Mesenchymal stem cell (in vitro differentiated cells and primary cell): ENCODE results near the gene LYRM9.

Source experiments
- DNase-seq: peaks from one replicate; pipeline ENCODE4 v3.0.0-alpha.2; 2013
- H2AFZ ChIP-seq: one replicate; pipeline ENCODE4 v1.6.1; 2013; ENCODE audit warnings: low read depth, mild to moderate bottlenecking, control low read depth, inconsistent platforms, low read length, moderate library complexity
- H2AK5ac ChIP-seq: 2 replicates; pipeline ENCODE4 v1.6.1; 2013; ENCODE audit warnings: low read length, moderate library complexity, mild to moderate bottlenecking, inconsistent platforms; ENCODE audit not compliant: severe bottlenecking
- H2BK120ac ChIP-seq: one replicate; pipeline ENCODE4 v1.6.1; 2013; ENCODE audit warnings: low read depth, mild to moderate bottlenecking, inconsistent platforms, low read length, moderate library complexity
- H2BK12ac ChIP-seq, 2 experiments: one replicate each; pipeline ENCODE4 v1.6.1; 2013; ENCODE audit warnings: inconsistent platforms in 2 of 2, low read length in 2 of 2, mild to moderate bottlenecking in 2 of 2, moderate library complexity in 2 of 2, control low read depth in 1 of 2
- H2BK15ac ChIP-seq: one replicate; pipeline ENCODE4 v1.6.1; 2013; ENCODE audit warnings: mild to moderate bottlenecking, low read depth, inconsistent platforms; ENCODE audit not compliant: poor library complexity, severe bottlenecking
- H2BK5ac ChIP-seq: 2 replicates; pipeline ENCODE4 v1.6.1; 2013; ENCODE audit warnings: low read depth, mild to moderate bottlenecking, low read length, control low read depth, inconsistent platforms; ENCODE audit not compliant: poor library complexity, severe bottlenecking
- H3K14ac ChIP-seq, 2 experiments: one replicate each; pipeline ENCODE4 v1.6.1; 2013; ENCODE audit warnings: inconsistent platforms in 2 of 2, low read length in 2 of 2, control low read depth in 1 of 2, mild to moderate bottlenecking in 1 of 2, moderate library complexity in 1 of 2
- H3K18ac ChIP-seq, 2 experiments: one replicate each; pipeline ENCODE4 v1.6.1; 2013; ENCODE audit warnings: inconsistent platforms in 2 of 2, low read length in 2 of 2, control low read depth in 1 of 2, low read depth in 1 of 2, mild to moderate bottlenecking in 1 of 2
- H3K23ac ChIP-seq, 2 experiments: one replicate each; pipeline ENCODE4 v1.6.1; 2013; ENCODE audit warnings: inconsistent platforms in 2 of 2, low read length in 2 of 2, mild to moderate bottlenecking in 2 of 2, moderate library complexity in 2 of 2, control low read depth in 1 of 2
- H3K27ac ChIP-seq: 2 replicates; pipeline ENCODE4 v1.5.1; 2013; ENCODE audit warnings: mild to moderate bottlenecking, moderate library complexity, low read length, control low read depth, inconsistent platforms; ENCODE audit not compliant: poor library complexity, severe bottlenecking
- H3K27me3 ChIP-seq, 2 experiments: 2 replicates each; pipeline versions ENCODE4 v1.6.1 to v1.7.0; 2013; ENCODE audit warnings: low read length in 2 of 2, mild to moderate bottlenecking in 2 of 2, moderate library complexity in 2 of 2, control low read depth in 1 of 2, inconsistent platforms in 1 of 2; ENCODE audit not compliant: control insufficient read depth in 1 of 2, insufficient read depth in 1 of 2
- H3K36me3 ChIP-seq, 2 experiments: 2 replicates each; pipeline versions ENCODE4 v1.6.1 to v1.7.0; 2013; ENCODE audit warnings: low read length in 2 of 2, control low read depth in 1 of 2, inconsistent platforms in 1 of 2, low read depth in 1 of 2, mild to moderate bottlenecking in 1 of 2; ENCODE audit not compliant: insufficient read depth in 2 of 2, control insufficient read depth in 1 of 2
- H3K4ac ChIP-seq, 2 experiments: one replicate each; pipeline ENCODE4 v1.6.1; 2013; ENCODE audit warnings: inconsistent platforms in 2 of 2, low read length in 2 of 2, mild to moderate bottlenecking in 2 of 2, moderate library complexity in 2 of 2, control low read depth in 1 of 2, low read depth in 1 of 2
- H3K4me1 ChIP-seq: 2 replicates; pipeline ENCODE4 v1.6.1; 2013; ENCODE audit warnings: low read depth, low read length, control low read depth; ENCODE audit not compliant: control insufficient read depth, insufficient read depth
- H3K4me2 ChIP-seq: 2 replicates; pipeline ENCODE4 v1.6.1; 2013; ENCODE audit warnings: low read length, mild to moderate bottlenecking, inconsistent platforms; ENCODE audit not compliant: poor library complexity, severe bottlenecking
- H3K4me3 ChIP-seq, 2 experiments: 2 replicates each; pipeline versions ENCODE4 v1.5.1 to v1.7.0; 2013; ENCODE audit warnings: low read length in 2 of 2, mild to moderate bottlenecking in 2 of 2, control low read depth in 1 of 2, low read depth in 1 of 2; ENCODE audit not compliant: insufficient read depth in 1 of 2
- H3K79me1 ChIP-seq: replicated peaks from 2 replicates; pipeline ENCODE4 v1.6.1; 2013; ENCODE audit warnings: mild to moderate bottlenecking, control low read depth, low read length, inconsistent platforms; ENCODE audit not compliant: poor library complexity, severe bottlenecking
- H3K9ac ChIP-seq: 2 replicates; pipeline ENCODE4 v1.7.0; 2013; ENCODE audit warnings: mild to moderate bottlenecking, low read length, moderate library complexity
- H3K9me3 ChIP-seq: 2 replicates; pipeline ENCODE4 v1.7.0; 2013; ENCODE audit warnings: mild to moderate bottlenecking, low read length; ENCODE audit not compliant: control insufficient read depth
- H4K8ac ChIP-seq: one replicate; pipeline ENCODE4 v1.6.1; 2013; ENCODE audit warnings: inconsistent platforms, mild to moderate bottlenecking, low read length, moderate library complexity
- H4K91ac ChIP-seq: one replicate; pipeline ENCODE4 v1.6.1; 2013; ENCODE audit warnings: mild to moderate bottlenecking, low read length, inconsistent platforms
- WGBS: methylation state at CpG from one replicate; pipeline ENCODE4 v1.1.7; 2013; ENCODE audit warnings: mixed read lengths; 5-methylcytosine and 5-hydroxymethylcytosine counted together

LYRM9 gene

GRCh38 chr17:27904534-27905446, 11.6 kb upstream of the LYRM9 start:
- Histone ChIP-seq H3K18ac (no peak overlapping the region), H3K4me2 (no peak overlapping the region), H2AFZ (no peak overlapping the region), H4K91ac (no peak overlapping the region), H3K27ac (no peak overlapping the region), H3K27me3 (peaks cover 2 to 9% of the 10 kb centered on the region in 2 experiments), H3K9me3 (peaks cover 9% of the 10 kb centered on the region), H2BK15ac (no peak overlapping the region), H3K23ac (no peak overlapping the region), H3K9ac (peak overlapping the region; percentile 10), H3K14ac (no peak overlapping the region), H2AK5ac (no peak overlapping the region), H2BK12ac (no peak overlapping the region), H2BK5ac (no peak overlapping the region), H2BK120ac (no peak overlapping the region), H4K8ac (no peak overlapping the region), H3K4me1 (no peaks in the 10 kb centered on the region), H3K4ac (no peak overlapping the region), H3K4me3 (no peak overlapping the region), H3K79me1 (no peaks in the 10 kb centered on the region), H3K36me3 (no peaks in the 10 kb centered on the region)
- whole genome bisulfite sequencing: 77% methylated on average over 4 of the region's 5 CpGs
- DNase-seq: no peak

- Histone ChIP-seq H2BK120ac (no peak overlapping the region), H3K14ac (no peak overlapping the region), H3K18ac (no peak overlapping the region), H3K9ac (no peak overlapping the region), H3K23ac (no peak overlapping the region), H3K4me1 (no peaks in the 10 kb centered on the region), H3K36me3 (no peaks in the 10 kb centered on the region), H2AFZ (no peak overlapping the region), H2BK12ac (no peak overlapping the region), H3K4me2 (no peak overlapping the region), H2BK15ac (no peak overlapping the region), H3K4ac (no peak overlapping the region), H4K8ac (no peak overlapping the region), H3K79me1 (no peaks in the 10 kb centered on the region), H3K9me3 (peaks cover 9% of the 10 kb centered on the region), H2AK5ac (no peak overlapping the region), H3K4me3 (no peak overlapping the region), H4K91ac (no peak overlapping the region), H3K27ac (no peak overlapping the region), H2BK5ac (no peak overlapping the region), H3K27me3 (peaks cover under 1 to 9% of the 10 kb centered on the region in 2 experiments)
- DNase-seq: no peak
- 75% methylated on average over 1 of the region's 1 CpG for whole genome bisulfite sequencing
Observed at GRCh38 chr17:27904114-27904513, 10.9 kb upstream of the LYRM9 start.

GRCh38 chr17:27899525-27899924, 6.4 kb upstream of the LYRM9 start:
- Histone ChIP-seq H3K36me3 (no peaks in the 10 kb centered on the region), H3K4me2 (no peak overlapping the region), H3K27ac (no peak overlapping the region), H2BK120ac (no peak overlapping the region), H3K4me3 (no peak overlapping the region), H3K9ac (no peak overlapping the region), H2BK5ac (no peak overlapping the region), H3K79me1 (no peaks in the 10 kb centered on the region), H3K9me3 (no peaks in the 10 kb centered on the region), H3K27me3 (peaks cover 22 to 23% of the 10 kb centered on the region in 2 experiments), H4K8ac (no peak overlapping the region), H2BK12ac (no peak overlapping the region), H2BK15ac (no peak overlapping the region), H3K4me1 (no peaks in the 10 kb centered on the region), H4K91ac (no peak overlapping the region), H3K18ac (no peak overlapping the region), H3K23ac (no peak overlapping the region), H3K14ac (no peak overlapping the region), H2AK5ac (no peak overlapping the region), H2AFZ (no peak overlapping the region), H3K4ac (no peak overlapping the region)
- WGBS: 86% methylated on average over 2 of the region's 3 CpGs
- DNase-seq: no peak

- no peak overlapping the region for H3K27ac ChIP-seq
- H3K4me1 ChIP-seq: peaks cover 1% of the 10 kb centered on the region
- H3K4ac ChIP-seq: no peak overlapping the region
- H3K23ac ChIP-seq: no peak overlapping the region
- no peak overlapping the region for H3K9ac ChIP-seq
- no peak overlapping the region for H3K4me3 ChIP-seq
- H2BK12ac ChIP-seq: no peak overlapping the region
- H2BK15ac ChIP-seq: no peak overlapping the region
- no peak overlapping the region for H2BK120ac ChIP-seq
- no peak overlapping the region for H3K14ac ChIP-seq
- H3K79me1 ChIP-seq: no peaks in the 10 kb centered on the region
- H3K9me3 ChIP-seq: no peaks in the 10 kb centered on the region
- H2AK5ac ChIP-seq: no peak overlapping the region
- H2BK5ac ChIP-seq: no peak overlapping the region
- H3K4me2 ChIP-seq: no peak overlapping the region
- peaks cover 22 to 23% of the 10 kb centered on the region in 2 experiments for H3K27me3 ChIP-seq
- no peak overlapping the region for H4K8ac ChIP-seq
- H4K91ac ChIP-seq: no peak overlapping the region
- H2AFZ ChIP-seq: no peak overlapping the region
- no peak for DNase-seq
- no peaks in the 10 kb centered on the region for H3K36me3 ChIP-seq
- H3K18ac ChIP-seq: no peak overlapping the region
Observed at GRCh38 chr17:27898096-27898495, 4.9 kb upstream of the LYRM9 start.
